Kidney epithelial cell (primary cell): ENCODE results near the gene RASGRP3. TPM values are rescaled to one million over a fixed set of nuclear protein-coding genes. Genes with fewer than 3 reads are reported as not detected.

Experiments used
- DNase-seq: peaks from one replicate; pipeline ENCODE4 v3.0.0-alpha.2; 2010; ENCODE audit warnings: low read depth
- H3K27me3 ChIP-seq: 2 replicates; pipeline ENCODE4 v1.6.0; 2011; ENCODE audit warnings: low read length; ENCODE audit not compliant: control insufficient read depth, insufficient read depth
- H3K36me3 ChIP-seq: 2 replicates; pipeline ENCODE4 v1.5.1; 2011; ENCODE audit warnings: low read length; ENCODE audit not compliant: control insufficient read depth, insufficient read depth
- H3K4me3 ChIP-seq: 2 replicates; pipeline ENCODE4 v1.5.1; 2011; ENCODE audit warnings: low read depth, mild to moderate bottlenecking, control low read depth, low read length
- CTCF ChIP-seq: IDR thresholded peaks from 2 replicates; pipeline ENCODE4 v1.5.1; 2011; ENCODE audit warnings: mild to moderate bottlenecking, moderate library complexity, low read length, control low read depth, inconsistent platforms; ENCODE audit not compliant: insufficient read depth, poor library complexity, severe bottlenecking
- total RNA-seq: library from RNA; depleted of rRNA; stranded (reverse); fragments of >200 nt; gene quantifications from 2 replicates; pipeline ENCODE4 v1.2.3, GENCODE V29; 2015

RASGRP3 gene
- total RNA-seq, 1 donor from 2014 or later = 17.6 TPM

GRCh38 chr2:33492399-33493134 is 16.1 kb downstream of the RASGRP3 start:
- no peak for TF ChIP-seq CTCF
- no peaks in the 10 kb centered on the region for H3K36me3 ChIP-seq
- no peaks in the 10 kb centered on the region for H3K27me3 ChIP-seq
- no peak overlapping the region for H3K4me3 ChIP-seq
- DNase-seq = no peak

GRCh38 chr2:33494155-33494779 is 17.8 kb downstream of the RASGRP3 start:
- H3K4me3 ChIP-seq = no peak overlapping the region
- no peaks in the 10 kb centered on the region for H3K36me3 ChIP-seq
- H3K27me3 ChIP-seq = no peaks in the 10 kb centered on the region
- TF ChIP-seq CTCF = no peak
- DNase-seq = peak; percentile 16

GRCh38 chr2:33494877-33495641 is 18.6 kb downstream of the RASGRP3 start:
- no peak for DNase-seq
- Histone ChIP-seq H3K36me3 (no peaks in the 10 kb centered on the region), H3K27me3 (no peaks in the 10 kb centered on the region), H3K4me3 (no peak overlapping the region)
- TF ChIP-seq CTCF = no peak

- TF ChIP-seq CTCF = no peak
- no peak overlapping the region for H3K4me3 ChIP-seq
- no peaks in the 10 kb centered on the region for H3K27me3 ChIP-seq
- no peak for DNase-seq
- no peaks in the 10 kb centered on the region for H3K36me3 ChIP-seq
These were observed 19.2 kb downstream of the RASGRP3 start for GRCh38 chr2:33495683-33496082.

- H3K4me3 ChIP-seq = no peak overlapping the region
- H3K36me3 ChIP-seq = no peaks in the 10 kb centered on the region
- no peak for DNase-seq
- TF ChIP-seq CTCF = no peak
- H3K27me3 ChIP-seq = no peaks in the 10 kb centered on the region
These were observed 19.7 kb downstream of the RASGRP3 start for GRCh38 chr2:33496150-33496549.
